GM11168 (cell line): ENCODE data around the gene RAD54L.
"Not testable (repeated sequence)": the region's sequence is repeated elsewhere in the genome, so short reads cannot be mapped to it uniquely, and the experiment has no call there.

Source experiments
- in situ Hi-C: fragments of 300-500 bp; cut with MboI; formaldehyde crosslinking; loops from one replicate; pipeline ENCODE4 v1.12.0; 2022; ENCODE audit warnings: low sequenced_read_pairs; ENCODE audit not compliant: unreplicated experiment

The RAD54L gene

DNA sequence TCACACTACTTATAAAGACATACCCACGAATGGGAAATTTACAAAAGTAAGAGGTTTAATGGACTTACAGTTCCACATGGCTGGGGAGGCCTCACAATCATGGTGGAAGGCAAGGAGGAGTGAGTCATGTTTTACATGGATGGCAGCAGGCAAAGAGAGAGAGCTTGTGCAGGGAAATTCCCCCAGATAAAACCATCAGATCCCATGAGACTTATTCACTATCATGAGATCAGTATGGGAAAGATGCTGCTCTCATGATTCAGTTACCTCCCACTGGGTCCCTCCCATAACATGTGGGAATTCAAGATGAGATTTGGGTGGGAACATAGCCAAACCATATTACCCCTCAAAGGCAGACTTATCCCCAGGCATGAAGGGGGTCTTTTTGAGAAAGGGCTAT is 8.7 kb upstream of the RAD54L start:
- in situ Hi-C loops = not testable (repeated sequence)

DNA sequence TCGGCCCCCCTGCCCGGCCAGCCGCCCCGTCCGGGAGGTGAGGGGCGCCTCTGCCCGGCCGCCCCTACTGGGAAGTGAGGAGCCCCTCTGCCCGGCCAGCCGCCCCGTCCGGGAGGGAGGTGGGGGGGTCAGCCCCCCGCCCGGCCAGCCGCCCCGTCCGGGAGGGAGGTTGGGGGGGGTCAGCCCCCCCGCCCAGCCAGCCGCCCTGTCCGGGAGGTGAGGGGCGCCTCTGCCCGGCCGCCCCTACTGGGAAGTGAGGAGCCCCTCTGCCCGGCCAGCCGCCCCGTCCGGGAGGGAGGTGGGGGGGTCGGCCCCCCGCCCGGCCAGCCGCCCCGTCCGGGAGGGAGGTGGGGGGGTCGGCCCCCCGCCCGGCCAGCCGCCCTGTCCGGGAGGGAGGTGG is 5.8 kb upstream of the RAD54L start:
- in situ Hi-C loops = not testable (repeated sequence)

DNA sequence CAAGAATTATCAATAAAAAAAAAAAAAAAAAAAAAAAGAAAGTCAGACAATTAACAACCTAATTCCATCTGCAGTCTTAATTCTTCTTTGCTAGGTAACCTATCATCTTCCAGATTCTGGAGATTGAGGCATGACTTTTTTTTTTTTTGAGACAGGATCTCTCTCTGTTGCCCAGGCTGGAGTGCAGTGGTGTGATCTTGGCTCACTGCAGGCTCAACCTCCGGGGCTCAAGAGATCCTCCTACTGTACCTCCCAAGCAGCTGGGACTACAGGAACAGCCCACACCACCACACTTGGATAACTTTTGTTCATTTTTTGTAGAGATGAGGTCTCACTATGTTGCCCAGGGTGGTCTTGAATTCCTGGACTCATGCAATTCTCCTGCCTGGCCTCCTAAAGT is 4.6 kb upstream of the RAD54L start:
- in situ Hi-C loops = no loop called here

DNA sequence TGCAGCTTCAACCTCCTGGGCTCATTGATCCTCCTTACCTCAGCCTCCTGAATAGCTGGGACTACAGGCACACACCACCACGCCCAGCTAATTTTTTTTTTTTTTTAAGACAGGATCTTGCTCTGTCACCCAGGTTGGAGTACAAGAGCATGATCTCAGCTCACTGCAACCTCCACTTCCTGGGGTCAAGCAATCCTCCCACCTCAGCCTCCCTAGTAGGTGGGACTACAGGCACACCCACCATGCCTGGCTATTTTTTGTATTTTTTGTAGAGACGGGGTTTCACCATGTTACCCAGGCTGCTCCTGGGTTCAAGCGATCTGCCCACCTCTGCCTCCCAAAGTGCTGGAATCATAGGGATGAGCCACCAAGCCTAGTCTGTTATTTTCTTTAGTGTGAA is 3.7 kb upstream of the RAD54L start:
- in situ Hi-C loops = not testable (repeated sequence)

- in situ Hi-C loops = no loop called here
These were observed 2.7 kb upstream of the RAD54L start for GRCh38 chr1:46244656-46245371.

- in situ Hi-C loops = not testable (repeated sequence)
These were observed 1.4 kb upstream of the RAD54L start for GRCh38 chr1:46246136-46246535.

DNA sequence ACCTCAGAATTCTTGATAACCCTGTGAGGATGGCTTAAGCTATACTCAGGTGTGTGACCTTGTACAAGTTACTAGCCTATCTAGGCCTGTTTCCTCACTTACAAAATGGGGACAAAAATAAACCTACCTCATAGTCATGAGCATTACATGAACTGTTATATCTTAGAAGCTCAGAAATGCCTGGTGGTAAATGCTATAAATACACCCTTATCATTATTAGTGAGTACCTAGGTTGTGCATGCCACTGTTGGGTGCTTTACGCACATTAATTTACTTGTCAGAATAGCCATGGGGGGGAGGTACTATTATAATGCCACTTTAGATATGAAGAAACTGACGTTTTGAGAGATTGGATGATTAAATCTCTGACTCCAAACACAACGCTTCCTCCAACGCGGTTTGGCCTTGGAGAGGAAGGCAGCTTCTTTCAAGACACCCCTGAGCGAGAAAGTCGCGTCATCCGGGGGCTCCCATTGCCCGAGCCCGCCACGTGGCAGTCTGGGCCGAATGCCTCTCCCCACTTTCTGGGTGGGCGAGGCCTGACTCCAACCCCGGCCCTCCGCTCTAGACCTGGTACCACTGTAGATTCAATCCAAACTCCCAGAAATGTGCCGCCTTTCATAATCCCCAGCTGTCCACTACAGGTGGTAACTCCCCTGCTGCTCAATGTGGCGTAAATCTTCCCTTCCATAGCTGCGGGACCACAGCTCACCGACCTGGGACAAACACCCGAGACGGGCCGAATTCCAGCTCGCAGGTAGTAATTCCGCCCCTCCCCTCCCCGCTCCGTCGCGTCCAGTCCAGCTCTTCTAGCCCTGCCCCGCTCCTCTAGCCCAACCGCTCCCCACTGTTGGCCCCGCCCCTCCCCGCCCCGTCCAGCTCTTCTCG is 771 bp upstream of the RAD54L start:
- in situ Hi-C loops = no loop called here

DNA sequence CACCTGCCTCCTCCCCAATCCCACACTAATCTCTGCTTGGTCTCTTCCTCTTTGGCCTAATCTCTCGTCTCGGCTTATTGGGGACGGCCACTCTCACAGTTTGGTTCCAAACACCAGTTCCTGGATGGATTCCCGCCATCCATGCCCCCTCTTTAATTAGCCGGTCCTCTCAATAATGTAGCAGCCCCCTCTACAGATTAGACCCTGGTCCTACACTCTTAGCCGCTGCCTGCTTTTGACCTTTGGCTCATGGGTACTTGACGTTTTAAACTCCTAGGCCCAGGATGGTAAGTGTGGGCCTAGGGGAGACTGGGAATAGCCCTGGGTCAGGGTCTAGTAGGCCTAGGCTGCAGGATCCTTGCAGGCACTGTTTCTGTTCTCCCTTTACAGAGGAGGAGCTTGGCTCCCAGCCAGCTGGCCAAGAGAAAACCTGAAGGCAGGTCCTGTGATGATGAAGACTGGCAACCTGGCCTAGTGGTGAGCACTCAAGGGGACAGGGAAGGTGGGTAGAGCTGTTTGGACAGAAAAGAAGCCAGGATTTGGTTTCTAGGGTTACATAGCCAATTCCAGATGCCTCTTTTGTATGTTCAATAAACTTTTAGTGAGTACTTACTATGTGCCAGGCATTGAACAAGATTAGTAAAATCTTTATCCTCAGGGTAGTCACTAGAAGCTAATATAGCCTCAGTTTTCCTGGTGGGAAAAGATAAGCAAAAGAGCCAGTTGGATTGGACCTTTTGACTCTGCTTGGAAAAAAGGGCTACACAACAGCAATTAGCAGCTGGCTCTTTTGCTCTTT is 758 bp downstream of the RAD54L start:
- in situ Hi-C loops = no loop called here

GRCh38 chr1:46254668-46255067 is 7.1 kb downstream of the RAD54L start:
- in situ Hi-C loops = no loop called here

DNA sequence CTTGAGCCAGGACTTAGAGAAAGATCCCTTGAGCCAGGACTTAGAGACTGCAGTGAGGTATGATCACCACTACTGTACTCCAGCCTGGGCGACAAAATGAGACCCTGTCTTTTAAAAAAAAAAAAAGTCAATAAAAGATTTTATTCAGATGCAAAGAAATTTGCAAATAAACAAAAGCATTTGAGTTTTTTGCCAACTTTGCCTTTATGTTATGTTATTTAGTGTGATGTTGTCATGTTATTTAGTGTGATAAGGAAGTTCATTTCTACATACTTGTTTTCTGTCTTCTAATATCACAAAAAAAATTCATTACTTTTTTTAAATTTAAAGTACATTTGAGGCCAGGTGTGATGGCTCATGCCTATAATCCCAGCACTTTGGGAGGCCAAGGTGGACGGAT is 9.0 kb downstream of the RAD54L start:
- in situ Hi-C loops = no loop called here

DNA sequence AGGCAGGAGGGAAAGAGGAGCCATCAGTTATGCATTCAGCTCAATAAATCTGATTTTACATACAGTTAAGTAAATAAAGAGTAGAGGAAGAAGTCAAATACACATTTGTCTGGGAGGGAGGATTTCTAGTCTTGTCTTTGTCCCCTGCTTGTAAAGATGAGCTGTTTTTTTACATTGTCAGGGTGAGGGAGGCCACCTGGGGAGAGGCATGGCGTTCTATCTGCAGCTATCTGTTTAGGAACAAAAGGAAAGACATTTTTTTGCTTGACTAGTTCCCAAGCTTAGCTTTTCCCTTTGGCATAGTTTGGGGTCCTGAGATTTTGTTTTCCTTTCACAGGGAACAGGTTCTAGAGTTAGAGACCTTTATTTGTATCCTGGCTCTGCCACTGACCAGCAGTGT is 14.9 kb downstream of the RAD54L start:
- in situ Hi-C loops = no loop called here

DNA sequence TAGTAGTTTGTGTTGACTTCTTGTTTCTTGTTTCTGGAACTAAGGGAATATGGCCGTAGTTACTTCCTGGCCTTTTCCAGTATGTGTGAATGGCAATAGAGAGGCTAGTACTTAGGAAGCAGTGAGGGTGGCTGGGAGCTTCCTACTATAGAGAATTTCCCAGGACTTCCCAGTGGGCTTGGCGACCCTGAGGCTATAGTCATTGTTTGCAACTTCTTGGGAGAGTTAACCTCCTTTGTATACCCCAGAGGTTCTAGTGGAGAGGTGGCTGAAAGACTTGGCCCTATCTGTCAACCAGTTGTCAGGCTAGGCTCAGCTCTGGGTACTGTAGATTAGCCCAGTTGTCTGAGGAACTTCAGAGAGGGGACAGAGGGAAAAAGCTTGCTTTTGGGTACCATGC is 15.6 kb downstream of the RAD54L start:
- in situ Hi-C loops = no loop called here

DNA sequence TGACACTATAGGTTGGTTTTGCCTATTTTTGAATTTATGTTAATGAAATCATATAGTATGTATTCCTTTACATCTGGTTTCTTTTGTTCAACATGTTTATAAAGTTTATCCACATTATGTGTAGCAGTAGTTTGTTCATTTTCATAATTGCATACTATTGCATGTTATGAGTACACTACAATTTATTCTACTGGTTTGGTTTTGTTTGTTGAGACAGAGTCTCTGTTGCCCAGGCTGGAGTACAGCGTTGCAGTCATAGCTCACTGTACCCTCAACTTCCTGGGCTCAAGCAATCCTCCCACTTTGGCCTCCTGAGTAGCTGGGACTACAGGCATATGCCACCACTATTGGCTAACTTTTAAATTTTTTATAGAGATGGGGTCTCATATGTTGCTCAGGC is 21.0 kb downstream of the RAD54L start:
- in situ Hi-C loops = no loop called here

GRCh38 chr1:46274225-46275029 is 26.9 kb downstream of the RAD54L start:
- in situ Hi-C loops = no loop called here

- in situ Hi-C loops = no loop called here
These were observed 27.4 kb downstream of the RAD54L start for GRCh38 chr1:46275030-46275337.

GRCh38 chr1:46277658-46278373 is 30.3 kb downstream of the RAD54L start:
- in situ Hi-C loops = no loop called here

DNA sequence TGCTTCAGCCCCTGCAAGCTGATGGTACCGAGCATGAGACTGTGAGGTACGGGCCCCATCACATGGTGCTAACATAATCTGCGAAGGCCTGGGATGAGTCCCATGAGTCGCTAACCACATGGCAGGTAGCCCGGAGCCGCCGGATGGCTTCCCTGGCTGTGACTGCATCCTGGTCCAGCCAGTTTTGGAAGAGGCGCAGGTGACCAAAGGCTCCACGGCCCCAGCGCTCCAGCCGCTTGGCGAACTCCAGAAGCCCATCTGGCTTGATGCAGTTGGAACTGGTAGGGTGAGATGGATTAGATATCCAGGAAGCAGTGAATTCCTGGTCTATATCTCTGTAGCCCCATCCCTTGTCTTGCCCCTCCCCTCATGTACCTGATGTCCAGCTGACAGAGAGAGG is 31.2 kb downstream of the RAD54L start:
- in situ Hi-C loops = no loop called here

DNA sequence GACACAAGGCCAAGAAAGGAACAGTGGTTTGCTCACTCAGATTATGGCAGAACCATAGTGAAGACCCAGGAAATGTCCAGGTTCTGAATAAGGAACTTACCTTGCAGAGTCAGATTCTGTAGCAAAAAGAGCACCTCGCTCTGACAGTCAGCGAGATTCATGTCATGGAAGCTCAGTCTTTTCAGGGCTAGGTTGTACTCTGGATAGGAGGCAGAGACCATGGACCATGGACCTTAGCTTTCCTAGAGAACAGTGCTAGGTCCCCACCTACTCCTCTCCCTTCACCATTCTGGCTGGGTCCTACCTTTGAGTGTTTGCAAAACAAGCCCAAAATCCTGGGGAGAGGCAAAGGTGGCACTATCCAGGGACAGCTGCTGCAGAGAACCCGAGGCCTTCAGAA is 32.5 kb downstream of the RAD54L start:
- in situ Hi-C loops = no loop called here

- in situ Hi-C loops = no loop called here
These were observed 33.5 kb downstream of the RAD54L start for GRCh38 chr1:46281021-46281420.

DNA sequence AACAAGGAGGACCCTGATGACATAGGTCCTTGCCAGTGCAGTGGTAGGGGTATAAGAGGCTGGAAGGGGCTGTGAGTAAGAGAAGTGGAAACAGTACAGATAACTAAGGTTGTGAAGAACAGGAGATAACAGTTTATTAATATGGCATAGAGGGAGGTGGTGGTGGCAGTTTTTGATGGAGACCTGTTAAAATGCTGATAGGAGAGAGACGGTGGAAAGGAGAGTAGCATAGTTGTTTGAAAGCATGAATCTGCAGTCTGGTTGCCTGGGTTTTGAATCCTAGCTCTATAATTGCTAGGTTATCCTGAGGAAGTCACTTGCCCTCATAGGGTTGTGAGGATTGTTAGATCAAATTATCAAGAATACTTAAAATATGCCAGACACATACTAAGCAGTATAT is 36.5 kb downstream of the RAD54L start:
- in situ Hi-C loops = no loop called here
